ENCODE measurements around the gene SLC19A1.

DNA sequence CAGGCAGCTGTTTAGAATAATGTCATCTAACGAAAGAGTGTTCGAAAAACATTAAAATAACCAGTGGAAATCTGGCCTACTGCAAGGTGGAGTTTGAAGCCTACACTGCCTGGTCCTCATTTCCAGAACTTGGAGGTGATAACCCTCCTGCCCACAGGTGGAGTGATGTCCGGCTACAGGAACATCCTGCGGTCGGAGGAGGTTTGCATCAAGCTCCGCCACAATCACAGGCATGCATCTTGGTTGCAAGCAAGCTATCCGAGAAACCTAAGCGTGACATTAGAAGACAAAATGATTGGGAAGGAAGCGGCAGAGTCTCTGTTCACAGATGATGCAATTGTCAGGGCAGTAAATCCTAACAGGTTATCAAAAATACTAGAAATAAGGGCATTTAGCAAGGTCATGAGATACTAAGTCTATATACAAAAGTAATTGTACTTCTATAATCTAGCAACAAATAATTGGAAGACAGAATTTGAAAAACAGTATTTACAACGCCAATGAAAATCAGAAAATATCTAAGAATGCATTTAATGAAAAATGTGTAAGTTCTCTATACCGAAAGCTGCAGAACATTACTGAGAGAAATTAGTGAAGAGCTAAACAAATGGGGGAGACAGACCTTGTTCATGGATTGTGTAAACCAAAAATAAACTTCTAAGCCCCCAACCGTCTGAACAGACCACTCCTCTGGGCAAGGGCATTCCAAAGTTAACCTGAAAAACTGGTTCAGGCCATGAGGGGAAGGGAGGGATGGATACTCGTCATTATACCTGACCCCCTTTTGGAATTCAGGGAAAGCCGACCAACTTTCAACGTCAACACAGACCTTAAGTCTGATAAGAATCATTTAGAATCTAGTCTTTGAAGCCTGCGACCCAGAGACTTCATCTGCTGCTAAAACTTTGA, 4.7 kb upstream of the SLC19A1 start:
- no peak for TF ChIP-seq EZH2phosphoT487 (IDR thresholded peaks at IDR 0.05; ENCODE audit: low read length)
- TF ChIP-seq, protein P1, sequence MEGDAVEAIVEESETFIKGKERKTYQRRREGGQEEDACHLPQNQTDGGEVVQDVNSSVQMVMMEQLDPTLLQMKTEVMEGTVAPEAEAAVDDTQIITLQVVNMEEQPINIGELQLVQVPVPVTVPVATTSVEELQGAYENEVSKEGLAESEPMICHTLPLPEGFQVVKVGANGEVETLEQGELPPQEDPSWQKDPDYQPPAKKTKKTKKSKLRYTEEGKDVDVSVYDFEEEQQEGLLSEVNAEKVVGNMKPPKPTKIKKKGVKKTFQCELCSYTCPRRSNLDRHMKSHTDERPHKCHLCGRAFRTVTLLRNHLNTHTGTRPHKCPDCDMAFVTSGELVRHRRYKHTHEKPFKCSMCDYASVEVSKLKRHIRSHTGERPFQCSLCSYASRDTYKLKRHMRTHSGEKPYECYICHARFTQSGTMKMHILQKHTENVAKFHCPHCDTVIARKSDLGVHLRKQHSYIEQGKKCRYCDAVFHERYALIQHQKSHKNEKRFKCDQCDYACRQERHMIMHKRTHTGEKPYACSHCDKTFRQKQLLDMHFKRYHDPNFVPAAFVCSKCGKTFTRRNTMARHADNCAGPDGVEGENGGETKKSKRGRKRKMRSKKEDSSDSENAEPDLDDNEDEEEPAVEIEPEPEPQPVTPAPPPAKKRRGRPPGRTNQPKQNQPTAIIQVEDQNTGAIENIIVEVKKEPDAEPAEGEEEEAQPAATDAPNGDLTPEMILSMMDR (IDR thresholded peaks at IDR 0.05; ENCODE audit: low read length), result no peak

All from MM.1S (cell line).